MM.1S (cell line): Measurements from ENCODE around the gene AKAP13.

Experiments used
- CTCF ChIP-seq: fragments of 300-600 bp; sonication (generic); IDR thresholded peaks from 2 replicates; pipeline ENCODE4 v1.5.1; 2016; ENCODE audit warnings: antibody characterized with exemption, low read length, mixed read lengths
- EZH2 ChIP-seq: fragments of 300-600 bp; sonication (generic); optimal IDR thresholded peaks from 2 replicates; pipeline ENCODE3; 2017; ENCODE audit warnings: low read depth, mild to moderate bottlenecking, antibody characterized with exemption, low read length, mixed read lengths

GRCh38 chr15:85545185-85545584 is 164.8 kb downstream of the AKAP13 start:
- TF ChIP-seq CTCF = no peak
- TF ChIP-seq EZH2 = no peak
